Limb (tissue), 2 donors: ENCODE measurements around the gene SERPINA12.
"Not testable (repeated sequence)": the region's sequence is repeated elsewhere in the genome, so short reads cannot be mapped to it uniquely, and the experiment has no call there.

Source experiments
- DNase-seq, 2 donors: peaks; one replicate each; pipeline ENCODE4 v3.0.0-alpha.2; 2016; ENCODE audit errors: extremely low spot score in 2 of 2

SERPINA12 gene

DNA sequence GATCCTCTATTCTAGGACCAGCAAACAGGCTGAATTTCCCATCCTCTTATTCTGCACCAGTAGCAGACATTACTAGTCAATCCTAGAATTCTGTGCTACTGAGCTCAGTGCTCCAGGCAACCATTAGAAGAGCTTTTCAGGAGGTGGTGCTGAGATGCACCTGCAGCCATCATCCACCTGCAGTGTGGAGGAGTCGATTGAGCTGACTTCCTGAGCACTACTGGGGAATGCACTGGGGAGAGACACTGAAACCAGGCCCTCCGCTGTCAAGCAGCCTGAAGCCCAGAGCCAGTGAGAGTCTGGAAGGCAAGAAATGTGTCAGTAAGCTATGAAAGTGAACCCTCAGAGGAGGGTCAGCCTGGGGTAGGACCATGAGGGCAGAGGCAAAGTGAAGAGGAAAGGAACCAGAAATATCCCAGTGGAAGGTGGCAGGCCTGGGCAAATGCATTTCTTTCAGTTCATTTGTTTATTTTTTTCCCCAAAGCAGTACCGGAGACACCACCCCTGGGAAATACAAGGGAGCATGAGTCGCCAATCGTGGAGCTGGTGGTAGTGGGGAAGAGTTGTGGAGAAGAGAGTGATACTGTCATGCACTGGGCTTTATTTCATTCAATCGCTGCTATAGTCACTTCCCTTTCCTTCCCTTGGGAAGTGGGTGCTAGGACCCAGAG is 28.9 kb upstream of the SERPINA12 start:
- no peak for DNase-seq

- DNase-seq: no peak
These were observed 27.6 kb upstream of the SERPINA12 start for GRCh38 chr14:94536836-94537235.

GRCh38 chr14:94535506-94535905 is 26.2 kb upstream of the SERPINA12 start:
- DNase-seq: no peak

DNA sequence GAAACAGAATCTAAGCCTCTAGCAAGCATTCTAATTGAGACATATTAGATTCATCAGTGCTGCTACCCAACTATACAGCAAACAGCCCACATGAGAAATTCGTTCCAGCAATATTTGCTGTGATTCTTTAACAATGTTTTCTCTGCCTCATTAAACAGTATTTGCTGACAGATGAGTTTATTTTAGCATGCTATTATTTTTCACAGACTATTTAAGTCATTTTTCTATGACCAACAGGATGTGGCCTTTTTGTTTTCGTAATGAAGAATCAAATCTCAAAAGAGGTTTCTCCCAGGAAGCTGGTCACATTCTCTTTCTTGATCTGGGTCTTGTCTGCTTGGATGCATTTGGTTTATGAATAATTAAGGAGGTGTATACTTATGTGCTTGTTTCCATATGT is 23.2 kb upstream of the SERPINA12 start:
- no peak for DNase-seq

- DNase-seq: no peak
These were observed 21.9 kb upstream of the SERPINA12 start for GRCh38 chr14:94531187-94531586.

DNA sequence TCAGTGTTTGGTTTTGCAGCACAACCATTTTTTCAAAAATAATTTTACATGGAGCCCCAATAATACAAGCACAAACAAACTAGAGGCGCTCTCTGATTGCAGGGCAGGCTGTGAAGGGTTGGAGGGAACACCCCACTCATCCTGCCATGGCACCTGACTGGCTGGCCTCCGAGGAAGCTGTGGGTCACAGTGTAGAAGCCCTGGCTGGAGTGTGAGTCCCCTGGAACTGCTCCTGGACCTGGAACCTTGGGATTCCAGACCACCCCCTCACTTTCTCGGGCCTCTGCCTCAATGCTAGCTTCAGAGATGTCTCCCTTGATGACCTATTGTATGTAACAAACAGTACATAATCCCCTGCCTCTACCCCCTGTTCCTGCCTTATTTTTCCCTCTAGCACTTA is 14.8 kb upstream of the SERPINA12 start:
- DNase-seq: no peak

GRCh38 chr14:94523265-94523664 is 14.0 kb upstream of the SERPINA12 start:
- DNase-seq: no peak

DNA sequence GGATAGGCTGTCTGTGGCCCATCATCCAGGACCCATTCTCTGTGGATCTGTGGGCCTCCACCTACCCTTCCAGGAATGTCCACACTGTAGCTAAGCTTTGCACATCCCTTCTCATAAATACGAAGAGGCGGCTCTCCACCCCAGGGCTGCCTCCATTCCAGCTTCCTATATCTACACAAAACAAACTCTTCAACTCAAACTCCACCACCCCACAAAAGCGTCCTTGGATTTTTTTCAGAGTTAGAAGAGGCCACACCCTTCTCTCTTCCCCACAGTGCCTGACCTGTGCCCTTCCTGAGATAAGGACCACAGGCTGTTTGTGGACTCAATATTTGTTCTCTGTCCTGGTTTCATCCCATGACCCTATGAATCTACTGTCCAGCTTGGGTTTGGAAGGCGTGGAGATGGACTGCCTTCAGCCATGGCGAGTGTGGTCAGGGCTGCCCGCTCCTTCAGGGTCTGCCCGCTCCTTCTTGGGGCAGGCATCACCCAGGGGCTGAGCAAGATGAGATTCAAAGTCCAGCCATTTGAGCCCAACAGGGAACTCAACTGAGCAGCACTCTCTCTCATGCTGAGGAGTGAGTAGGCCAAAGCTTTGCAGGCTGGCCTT is 13.0 kb upstream of the SERPINA12 start:
- DNase-seq: no peak

DNA sequence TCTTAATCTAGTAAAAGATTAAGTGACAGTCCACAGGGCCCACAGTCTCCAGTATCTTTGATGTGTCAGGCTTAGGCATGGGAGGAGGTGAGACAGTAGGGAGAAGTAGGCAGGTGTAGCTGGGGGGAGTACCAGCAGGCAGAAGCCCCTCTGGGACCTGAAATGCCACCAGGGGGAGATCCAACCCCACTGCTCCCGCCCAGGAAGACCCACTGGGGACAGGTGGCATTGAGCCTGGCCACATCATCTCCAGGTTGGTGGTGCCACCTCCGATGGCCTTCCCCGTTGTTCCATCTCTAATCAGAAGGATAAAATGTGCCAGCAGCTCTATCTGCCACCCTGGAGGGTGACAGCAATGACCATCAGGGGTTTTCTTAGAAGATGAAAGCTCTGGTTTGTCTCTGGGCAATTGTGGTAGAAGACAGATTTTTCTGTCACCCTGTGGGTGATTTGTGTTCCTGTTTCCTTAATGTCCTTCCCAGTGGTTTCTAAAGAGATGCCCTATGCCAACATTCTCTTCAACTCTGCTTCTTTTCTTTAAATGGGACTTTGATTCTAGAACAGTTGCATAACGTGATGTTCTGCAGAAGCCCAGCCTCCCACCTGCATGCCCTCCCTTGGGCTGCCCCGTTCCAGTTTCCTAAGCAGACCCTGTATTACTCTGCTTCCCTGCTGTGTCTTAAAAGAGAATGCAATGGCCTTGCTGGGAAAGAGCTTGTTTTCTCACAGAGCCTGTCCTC is 12.3 kb upstream of the SERPINA12 start:
- no peak for DNase-seq

- no peak for DNase-seq
These were observed 8.5 kb upstream of the SERPINA12 start for GRCh38 chr14:94517641-94518257.

- no peak for DNase-seq
These were observed 8.0 kb upstream of the SERPINA12 start for GRCh38 chr14:94517248-94517640.

DNA sequence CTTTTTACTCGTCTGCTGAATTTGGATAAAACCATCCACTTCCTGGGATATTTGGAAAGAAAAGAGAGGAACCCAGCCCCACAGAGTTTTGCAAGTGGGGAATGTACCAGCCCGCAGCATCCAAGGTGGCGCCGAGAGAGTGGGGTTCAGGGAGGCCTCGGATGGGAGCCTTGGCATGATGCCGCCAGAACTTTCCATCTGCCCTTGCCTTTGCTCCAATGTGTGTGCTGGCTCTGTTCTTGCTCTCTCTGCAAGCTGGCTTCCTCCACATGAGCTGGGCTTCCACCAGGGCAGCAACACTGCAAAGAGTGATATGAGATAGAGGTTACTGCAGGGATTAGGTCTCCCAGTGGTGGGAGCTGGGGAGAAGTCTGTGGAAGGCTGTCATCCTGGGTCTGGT is 6.6 kb upstream of the SERPINA12 start:
- no peak for DNase-seq

DNA sequence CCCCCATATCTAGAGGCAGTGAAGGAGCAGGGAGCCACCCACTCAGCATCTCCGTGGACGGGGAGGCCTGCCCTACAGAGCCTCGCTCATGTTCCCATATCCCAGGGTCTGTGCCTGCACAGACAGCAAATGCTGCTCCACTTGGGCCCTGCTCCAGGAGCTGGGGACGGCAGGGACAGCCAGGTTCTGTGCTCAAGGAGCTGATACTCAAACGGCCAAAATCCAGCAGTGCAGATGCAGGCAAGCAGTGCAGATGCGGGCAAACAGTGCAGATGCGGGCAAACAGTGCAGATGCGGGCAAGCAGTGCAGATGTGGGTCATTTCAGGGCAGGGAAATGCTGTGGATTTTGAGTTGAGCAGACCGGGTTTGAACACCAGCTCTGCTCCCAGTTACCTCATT is 6.2 kb upstream of the SERPINA12 start:
- no peak for DNase-seq

- DNase-seq: no peak
These were observed 5.1 kb upstream of the SERPINA12 start for GRCh38 chr14:94514351-94514750.

- DNase-seq: not testable (repeated sequence)
These were observed 1.2 kb upstream of the SERPINA12 start for GRCh38 chr14:94510481-94510880.

- no peak for DNase-seq
These were observed 3.6 kb downstream of the SERPINA12 start for GRCh38 chr14:94505641-94506040.

GRCh38 chr14:94505206-94505605 is 4.1 kb downstream of the SERPINA12 start:
- no peak for DNase-seq

- DNase-seq: no peak
These were observed 7.4 kb downstream of the SERPINA12 start for GRCh38 chr14:94501588-94502516.

DNA sequence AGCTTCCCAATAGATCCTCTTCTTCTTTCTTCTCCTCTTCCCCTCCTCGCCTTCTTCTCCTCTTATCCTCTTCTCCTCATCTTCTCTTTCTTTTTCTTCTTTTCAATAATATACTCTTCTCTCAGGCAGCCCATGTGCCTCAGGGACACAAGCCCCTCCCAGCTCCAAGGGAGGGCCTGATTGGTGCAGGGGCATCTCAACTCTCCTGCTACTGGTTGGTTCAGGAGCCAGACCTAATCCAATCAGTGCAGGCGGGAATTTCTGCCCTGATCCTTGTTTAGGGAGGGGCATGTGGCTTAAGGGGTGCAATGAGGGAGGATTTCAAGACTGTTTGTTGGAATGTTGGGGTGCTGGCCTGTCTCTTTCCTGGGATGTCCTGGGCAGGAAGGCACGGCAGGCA is 9.0 kb downstream of the SERPINA12 start:
- DNase-seq: no peak

DNA sequence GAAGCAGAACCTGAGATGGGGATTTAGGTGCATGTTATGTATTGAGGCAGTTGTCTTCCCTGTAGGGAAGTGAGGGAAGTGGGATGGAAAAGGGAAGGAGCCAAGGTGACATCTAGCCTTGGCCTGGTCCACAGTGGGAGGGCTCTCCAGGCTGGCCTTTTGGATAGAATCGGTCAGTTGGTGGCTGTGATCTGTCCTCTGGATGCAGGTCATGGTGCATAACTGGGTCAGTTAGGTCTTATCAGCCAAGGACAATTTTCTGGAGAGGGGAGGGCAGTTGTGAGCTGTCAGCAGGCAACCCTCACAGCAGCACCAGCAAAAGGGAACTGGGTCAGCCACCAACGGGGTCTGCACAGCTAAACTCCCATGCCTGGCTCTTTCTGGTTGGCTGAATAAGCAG is 9.6 kb downstream of the SERPINA12 start:
- no peak for DNase-seq

GRCh38 chr14:94498215-94498614 is 11.1 kb downstream of the SERPINA12 start:
- DNase-seq: no peak
